ENCODE results near the gene AK1.

DNA sequence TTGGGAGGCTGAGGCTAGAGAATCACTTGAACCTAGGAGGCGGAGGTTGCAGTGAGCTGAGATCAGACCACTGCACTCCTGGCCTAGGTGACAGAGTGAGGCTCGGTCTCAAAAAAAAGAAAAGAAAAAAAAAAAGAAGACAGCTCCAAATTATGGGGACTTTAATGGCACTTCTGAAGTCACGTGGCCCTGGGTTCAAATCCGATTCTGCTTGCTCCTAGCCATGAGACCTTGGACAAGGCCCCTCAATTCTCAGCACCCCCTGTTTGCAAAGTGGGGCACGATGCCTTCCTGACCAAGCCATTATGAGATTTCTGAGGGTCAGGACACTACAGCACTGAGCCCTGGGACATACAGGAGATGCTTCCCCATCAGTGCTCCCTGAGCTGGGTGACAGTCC, 22.0 kb downstream of the AK1 start:
- TF ChIP-seq, protein P1, sequence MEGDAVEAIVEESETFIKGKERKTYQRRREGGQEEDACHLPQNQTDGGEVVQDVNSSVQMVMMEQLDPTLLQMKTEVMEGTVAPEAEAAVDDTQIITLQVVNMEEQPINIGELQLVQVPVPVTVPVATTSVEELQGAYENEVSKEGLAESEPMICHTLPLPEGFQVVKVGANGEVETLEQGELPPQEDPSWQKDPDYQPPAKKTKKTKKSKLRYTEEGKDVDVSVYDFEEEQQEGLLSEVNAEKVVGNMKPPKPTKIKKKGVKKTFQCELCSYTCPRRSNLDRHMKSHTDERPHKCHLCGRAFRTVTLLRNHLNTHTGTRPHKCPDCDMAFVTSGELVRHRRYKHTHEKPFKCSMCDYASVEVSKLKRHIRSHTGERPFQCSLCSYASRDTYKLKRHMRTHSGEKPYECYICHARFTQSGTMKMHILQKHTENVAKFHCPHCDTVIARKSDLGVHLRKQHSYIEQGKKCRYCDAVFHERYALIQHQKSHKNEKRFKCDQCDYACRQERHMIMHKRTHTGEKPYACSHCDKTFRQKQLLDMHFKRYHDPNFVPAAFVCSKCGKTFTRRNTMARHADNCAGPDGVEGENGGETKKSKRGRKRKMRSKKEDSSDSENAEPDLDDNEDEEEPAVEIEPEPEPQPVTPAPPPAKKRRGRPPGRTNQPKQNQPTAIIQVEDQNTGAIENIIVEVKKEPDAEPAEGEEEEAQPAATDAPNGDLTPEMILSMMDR (conservative IDR thresholded peaks at IDR 0.05 in 1 of 2, IDR thresholded peaks at IDR 0.05 in 1 of 2; ENCODE audit: extremely low read depth in 1 of 2, insufficient read depth in 1 of 2, low read depth in 1 of 2, low read length in 2 of 2), result no peak
- TF ChIP-seq EZH2 (IDR thresholded peaks at IDR 0.05; ENCODE audit: borderline replicate concordance, low read length), result no peak
